HG03060 (cell line): ENCODE results near the gene RTN4RL2.

ENCODE experiments used
- ATAC-seq: cut with Tn5 transposase; IDR thresholded peaks from one replicate; pipeline ENCODE4 v1.9.1; 2021; ENCODE audit warnings: low read depth, moderate number of reproducible peaks; ENCODE audit not compliant: unreplicated experiment

RTN4RL2 gene

DNA sequence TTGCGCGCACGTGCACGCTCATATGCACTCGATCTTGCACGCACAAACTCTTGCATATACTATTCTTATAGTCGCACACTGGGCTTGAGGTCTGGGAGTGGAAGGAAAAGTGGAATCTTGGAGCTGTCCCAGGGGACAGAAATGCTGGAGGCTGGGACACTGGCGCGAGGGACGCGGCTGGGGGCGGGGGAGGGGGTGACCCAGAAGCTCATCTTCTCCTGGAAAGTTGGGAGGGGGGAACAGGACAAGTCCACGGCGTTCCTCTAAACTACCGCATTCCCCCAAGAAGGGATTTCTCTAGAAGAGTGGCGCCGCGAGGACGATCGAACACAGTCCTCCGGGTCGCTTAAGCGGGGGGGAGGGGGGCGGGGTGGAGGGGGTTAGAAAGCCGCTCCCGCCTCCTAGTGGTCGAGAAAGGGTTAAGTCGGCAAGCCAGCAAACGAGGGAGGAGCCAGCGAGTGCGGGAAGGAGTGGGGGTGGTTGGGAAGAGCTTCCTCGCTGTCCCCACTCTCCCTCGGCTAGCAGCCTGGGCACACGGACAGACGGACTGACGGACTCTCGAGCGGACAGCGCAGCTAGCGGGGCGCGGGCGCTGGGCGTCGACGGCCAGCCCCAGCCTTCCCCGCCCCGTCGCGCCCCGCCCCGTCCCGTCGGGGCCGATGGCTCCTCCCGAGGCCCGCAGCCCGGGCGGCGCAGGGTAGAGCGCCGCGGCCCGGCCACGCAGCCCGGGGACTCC lies at the start of gene RTN4RL2:
Gene RTN4RL2 (plus strand): TSS at position 507 of the 736 bp plus-strand sequence. CDS start 338 bp downstream, outside the sequence.
- no peak for ATAC-seq

DNA sequence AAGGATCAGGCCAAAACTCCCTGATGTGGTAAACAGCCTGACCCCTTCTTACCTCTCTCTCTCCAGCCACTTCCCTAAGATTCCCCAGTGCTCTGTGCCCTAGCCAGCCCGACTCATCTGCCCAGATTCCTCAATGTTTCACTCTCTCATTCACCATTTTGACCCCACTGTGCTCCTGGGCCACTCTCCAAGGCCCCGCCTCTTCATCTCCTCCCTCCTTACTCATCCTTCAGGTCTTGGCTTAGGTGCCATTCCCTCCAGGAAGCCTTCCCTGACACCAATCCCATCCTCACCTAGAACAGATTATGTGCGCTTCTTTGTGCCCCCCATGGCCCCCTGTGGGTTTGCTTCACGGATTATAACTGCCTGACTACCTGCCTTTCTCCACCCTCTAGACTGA lies 46.6 kb upstream of the RTN4RL2 start:
- no peak for ATAC-seq

DNA sequence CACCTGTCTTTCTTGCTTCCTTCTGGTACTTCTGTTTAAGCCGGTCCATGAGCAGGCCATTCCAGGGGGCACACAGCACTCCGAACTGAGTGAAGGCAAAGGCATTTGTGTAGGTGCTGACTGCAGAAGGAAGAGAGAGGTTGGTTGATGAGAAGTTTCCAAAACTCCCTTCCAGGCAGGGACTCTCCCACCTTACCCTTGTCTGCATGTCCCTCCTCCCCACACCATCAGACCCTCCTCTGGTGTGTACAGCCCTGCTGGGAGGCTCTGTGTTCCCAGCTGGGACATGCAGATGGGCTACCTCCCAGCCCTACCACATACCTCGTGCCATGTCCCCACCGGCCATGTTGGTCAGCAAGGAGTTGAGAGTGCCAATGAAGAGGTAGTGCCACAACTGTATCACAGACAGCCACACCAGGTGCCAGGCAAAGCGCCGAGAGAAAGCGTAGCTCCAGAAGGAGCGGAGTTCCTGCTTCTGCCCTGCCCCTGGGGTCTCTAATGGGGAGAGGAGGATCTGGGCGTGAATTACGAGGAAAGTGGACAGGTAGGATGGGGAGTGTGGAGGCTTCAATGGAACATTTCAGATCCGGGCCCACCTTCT lies 45.6 kb upstream of the RTN4RL2 start:
- no peak for ATAC-seq

DNA sequence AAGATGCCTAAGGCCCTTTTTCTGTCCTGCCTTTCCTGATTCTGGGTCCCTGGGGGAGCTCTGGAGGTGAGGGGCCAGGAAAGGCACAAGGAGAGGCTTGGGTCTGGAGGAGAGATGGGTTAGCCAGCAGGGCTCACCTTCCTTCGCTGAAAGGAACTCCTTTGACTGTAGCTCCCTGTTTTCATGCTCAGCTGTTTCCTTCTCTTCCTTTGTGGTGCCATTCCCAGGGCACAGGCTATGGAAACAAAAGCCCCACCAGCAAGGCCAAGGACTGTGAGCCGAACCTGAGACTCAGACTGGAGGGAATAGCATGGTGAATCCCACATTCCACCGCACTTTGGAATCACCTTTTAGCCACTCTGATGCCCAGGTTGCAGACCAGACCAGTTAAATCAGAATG lies 43.9 kb upstream of the RTN4RL2 start:
- ATAC-seq: no peak

DNA sequence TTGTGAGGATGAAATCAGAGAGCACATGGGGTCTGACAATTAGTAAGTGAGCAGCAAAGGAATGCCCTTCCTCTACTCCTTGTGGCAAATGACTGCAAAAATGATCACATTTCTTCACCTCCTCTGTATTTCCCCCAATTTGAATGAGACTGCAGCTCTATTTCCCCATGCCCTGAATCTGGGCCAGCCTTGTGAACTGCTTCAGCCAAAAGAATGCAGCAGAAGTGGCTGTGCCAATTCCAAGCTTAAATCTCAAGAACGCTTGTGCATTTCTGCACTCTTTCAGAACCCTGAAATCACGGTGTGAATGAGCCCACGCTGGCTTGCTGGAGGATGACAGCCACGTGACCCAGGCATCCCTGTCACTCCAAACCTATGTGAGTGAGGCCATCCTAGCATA lies 43.3 kb upstream of the RTN4RL2 start:
- ATAC-seq: no peak

DNA sequence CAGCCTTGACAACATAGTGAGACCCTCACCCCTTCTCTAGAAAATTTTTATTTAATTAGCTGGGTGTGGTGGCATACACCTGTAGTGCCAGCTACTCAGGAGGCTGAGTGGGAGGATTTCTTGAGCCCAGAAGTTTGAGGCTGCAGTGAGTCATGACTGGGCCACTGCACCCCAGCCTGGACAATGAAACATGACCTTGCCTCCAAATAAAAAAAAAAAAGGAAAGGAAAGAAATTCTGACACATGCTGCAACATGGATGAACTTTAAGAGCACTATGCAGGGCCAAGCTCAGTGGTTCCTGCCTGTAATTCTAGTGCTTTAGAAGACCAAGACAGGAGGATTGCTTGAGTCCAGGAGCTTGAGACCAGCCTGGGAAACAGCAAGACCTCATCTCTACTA lies 42.2 kb upstream of the RTN4RL2 start:
- ATAC-seq: no peak

DNA sequence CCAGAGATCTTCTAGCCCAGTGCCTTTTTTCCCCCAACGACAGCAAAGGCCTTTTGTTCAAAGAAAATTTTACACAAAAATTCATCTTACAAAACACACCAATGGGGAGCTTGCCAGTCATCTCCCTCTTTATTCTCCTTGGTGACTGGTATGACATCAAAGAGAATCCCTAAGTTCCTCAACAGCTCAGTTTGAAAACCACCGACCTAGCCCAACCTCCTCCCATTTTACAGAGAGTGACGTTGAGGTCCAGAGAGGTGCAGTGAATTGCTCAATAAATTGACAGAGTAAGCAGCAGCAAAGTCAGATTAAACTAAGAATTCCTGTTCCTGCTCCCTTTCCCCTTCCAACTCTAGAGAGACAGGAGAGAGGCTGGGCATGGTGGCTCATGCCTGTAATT lies 41.2 kb upstream of the RTN4RL2 start:
- ATAC-seq: no peak

DNA sequence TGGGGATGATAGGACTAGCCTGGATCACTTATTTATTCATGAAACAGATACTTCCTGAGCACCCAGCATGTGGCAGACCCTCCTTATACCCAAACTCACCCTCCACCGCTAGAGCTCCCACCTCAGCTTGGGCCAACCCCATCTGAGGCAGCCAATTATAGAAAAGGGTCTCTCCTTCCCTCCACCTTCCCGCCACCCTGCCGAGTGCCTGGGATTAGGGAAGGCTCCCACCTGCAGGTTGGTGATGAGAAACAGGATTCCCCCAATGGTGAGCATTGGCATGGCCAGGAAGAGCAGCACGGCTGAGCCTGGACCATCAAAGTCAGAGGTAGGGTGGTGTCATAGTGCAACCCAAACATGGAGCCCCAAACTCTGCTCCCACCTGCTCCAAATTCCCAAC lies 39.3 kb upstream of the RTN4RL2 start:
- no peak for ATAC-seq

DNA sequence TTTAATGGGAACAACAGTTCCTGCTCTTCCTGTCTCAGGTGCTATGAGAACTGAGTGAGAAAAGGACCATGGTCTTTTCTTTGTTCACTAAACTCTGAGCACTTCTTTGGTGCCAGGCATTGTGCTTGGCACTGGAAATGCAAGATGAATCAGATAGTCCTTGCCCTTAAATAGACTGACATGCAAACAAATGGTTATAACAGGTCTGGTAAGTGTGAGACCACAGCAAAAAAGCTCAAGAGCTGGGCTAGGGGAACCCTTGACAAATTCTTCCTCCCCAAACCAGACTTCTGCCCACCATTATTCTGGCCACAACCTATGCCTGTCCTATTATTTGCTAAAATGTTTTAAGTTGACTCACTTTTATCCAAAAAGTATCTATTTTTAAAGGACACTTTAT lies 38.5 kb upstream of the RTN4RL2 start:
- ATAC-seq: no peak

DNA sequence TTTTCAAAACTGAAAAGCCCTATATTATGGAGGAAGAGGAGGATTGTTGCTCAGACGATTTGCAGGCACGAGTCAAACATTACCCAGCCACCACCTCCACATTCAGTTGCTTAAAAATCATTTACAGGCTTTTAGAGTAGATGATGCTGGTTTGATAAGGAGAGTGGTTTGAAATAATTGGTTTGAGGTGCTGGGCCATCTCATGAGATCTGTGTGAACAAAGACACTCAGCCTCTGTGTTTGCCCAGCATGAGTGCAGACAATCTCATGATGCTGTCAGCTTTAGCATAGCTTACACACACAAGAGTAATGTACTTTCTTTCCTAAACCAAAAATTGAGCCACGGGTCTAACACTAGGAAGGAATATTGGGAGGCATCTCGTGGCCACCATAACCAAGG lies 37.7 kb upstream of the RTN4RL2 start:
- no peak for ATAC-seq

DNA sequence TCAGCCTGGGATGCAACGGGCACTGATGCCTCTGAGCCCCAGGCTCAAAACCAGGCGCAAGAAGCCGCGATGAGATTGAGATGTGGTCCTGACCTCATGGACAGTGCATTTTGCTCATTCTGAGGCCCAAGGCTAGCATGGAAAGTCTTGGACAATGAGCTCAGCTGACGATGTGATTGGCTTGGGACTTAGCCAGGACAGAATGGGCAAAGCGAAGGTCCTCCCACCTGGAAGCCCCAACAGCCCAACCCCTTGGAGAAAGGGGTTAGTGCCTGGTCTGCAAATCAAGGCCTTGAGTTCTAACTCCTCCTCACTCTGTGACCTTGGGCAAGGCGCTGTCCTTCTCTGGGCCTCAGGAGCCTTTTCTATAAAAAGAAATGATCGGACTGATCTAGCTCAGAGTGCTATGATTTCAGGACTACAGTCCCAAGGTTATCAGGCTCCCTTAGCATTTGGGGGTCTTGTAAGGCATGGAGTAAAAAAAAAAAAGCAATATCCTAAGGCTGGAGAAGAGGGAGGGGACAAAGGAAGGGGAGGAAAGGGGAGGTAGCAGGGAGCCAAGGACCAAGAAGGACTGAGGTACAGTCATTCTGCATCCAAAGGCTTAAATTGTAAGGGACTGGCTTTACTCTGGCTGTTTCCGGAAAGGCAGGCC lies 36.1 kb upstream of the RTN4RL2 start:
- no peak for ATAC-seq

DNA sequence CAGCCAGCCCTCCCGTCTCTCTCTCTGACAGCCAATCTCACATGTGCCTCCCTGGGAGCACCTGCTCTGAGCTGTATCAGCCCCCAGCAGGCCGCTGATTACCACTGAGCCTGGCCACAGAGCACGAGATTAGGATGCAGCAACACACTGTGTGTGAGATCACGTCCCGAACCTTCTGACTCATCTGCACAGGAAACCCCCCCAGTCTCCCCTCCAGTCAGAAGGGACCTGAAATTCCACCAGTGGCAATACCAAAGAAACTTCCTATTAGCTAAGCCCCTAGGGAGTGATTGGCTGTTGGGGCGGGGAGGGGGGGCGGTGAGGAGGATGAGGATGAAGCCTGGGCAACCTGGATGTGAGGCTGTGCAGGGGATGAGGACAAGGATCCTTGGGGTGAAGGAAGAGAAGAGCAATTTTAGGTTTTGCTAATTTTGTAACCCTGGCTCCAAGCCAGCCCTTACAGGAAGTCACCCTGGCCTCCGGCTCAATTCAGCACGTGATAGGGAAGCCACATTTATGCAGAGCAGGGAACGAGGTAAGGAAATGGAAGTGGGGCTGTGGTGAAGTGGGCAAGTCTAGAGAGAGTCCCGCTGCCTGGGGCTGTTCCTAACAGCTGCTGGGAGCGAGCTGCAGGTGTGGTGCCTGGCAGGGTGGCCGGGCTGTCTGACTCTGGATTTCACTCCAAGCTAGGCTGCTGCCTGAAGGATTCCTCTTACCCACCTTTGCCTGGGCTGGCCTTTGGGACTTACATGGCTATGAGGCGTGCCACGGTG lies 35.4 kb upstream of the RTN4RL2 start:
- ATAC-seq: peak; percentile 97

DNA sequence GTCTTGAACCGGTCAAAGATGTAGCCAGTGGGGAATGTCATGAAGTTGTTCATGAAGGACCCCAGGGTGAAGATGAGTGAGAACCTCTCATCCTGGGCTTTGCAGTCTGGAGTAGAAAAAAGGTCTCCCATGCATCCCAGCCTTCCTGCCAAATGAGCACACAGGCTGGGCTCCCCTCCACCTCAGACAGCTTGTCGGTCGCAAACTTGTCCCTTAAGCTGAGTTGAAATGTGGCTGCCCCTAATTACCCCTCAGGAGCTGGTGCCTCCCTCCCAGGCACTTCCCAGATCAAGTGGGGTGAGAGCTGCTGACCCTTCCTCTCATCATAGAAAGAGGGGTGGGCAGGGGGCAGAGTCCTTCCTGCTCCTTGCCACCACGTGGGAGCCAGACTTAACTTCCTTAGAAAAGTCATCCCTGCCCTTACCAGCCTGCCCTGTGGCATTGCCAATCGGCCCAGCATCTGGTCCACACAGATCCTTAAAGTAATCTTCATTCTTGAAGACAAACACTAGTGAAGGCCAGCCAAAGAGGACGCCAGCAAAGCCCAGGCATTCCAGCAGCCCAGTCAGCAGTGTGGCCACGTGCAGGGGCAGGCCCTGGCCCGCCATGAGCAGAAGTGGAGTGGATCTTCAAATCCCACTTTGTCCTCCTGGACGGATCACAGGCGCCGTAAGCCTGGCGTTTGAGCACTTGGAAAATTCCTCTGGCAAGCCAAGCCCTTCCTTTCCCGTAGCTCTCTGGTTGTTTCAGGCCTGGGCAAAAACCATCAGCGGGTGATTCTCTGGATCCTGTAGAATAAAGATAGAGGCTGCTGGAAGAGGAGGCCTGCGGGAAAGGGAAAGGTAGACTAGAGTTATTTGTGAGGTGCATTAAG lies 34.5 kb upstream of the RTN4RL2 start:
- ATAC-seq: no peak

DNA sequence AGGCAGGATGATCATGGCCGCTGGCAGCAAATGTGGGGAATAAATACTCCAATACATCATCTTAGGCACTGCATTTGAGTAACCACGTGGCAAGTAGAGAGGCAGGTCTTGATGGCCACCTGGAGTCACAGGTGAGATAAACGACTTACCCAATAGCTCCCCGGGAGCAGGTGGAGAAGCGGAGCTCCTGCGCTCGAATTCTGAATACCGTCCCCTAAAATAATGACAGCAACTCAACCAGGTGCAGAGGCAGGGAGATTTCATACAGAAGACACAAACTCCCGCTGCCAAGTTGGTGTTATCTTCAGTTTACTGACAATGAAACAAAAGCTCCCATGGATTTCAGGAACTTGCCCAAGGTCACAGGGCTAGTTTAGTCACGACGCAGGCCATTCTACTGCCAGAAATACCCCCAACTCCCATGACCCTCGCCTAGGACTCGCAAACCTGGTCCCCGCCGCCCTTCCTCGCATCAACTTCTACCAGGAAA lies 33.8 kb upstream of the RTN4RL2 start:
- ATAC-seq: no peak

DNA sequence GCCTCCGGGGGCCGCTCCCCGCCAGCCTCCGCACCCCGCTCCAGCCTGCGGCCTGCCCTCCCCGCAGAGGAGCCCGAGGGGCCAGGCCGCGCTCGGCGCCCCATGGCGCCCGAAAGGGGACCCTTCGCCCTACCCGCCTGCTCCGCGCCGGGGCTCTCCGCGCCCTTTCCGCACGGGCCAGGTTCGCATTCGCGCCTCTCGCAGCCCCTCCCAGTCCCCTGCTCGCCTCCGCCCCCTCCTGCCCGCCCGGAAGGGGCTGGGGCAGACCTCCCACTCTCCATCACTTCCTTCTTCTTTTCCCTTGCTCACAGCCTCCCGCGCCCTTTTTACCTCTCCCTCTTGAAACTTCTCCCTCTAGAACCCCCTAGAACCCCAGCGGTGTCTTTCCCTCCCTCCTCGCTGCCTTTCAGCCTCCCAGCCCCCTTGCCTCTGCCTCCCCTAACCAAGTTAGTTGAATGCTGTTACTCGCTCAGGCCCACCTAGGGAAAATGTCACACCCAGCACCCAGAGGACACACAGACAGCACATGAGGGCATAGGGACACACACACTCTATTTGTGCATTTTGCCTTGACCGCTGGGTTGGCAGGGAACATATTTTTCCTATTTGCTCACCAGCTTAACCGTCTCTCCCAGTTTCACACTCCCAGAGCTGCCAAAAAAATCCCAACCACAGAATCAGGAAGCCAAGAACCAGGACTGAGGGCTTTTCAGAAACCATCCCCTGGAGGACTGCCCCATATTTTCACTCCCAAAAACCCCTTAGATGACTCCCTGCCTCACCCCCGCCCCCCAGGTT lies 33.2 kb upstream of the RTN4RL2 start, which contains the start of gene SLC43A3:
Gene SLC43A3 (minus strand): TSS at position 193 of the 798 bp plus-strand sequence. CDS start 949 bp downstream, outside the sequence.
- ATAC-seq: peak; percentile 20

DNA sequence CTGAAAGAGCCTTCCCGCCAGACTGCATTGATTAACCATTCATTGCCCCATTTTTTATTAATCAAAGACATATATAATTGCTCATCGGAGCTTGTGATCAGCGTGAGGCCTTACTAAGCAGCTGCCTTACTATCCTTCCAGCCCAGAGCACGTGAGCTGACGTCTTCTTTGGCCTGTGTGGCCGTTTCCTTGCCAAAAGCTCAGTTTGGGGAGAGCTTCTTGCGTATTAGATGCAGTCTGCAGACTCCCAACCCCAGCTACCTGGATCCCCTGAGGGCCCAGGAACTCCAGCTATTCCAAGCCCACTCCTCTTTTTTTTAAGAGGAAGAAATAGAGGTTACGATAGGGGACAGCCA lies 32.6 kb upstream of the RTN4RL2 start:
- no peak for ATAC-seq

DNA sequence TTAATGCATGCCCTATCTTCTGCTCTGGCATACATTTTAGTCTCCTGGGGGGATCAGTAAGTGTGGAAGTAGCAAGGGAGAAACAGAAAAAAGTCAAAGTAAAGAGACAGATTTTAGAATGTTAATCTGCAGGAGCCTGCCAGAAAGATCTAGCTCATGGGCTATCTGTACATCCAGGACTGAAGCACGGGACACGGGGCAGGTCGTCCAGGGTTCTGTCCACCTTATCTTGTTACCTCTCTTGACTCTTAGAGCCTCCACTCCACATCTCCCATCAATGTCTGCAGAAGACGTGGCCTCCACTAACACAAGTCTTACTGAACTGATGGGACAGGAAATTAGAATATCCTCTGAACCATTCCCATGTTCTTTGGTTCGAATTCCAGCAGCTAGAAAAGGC lies 31.7 kb upstream of the RTN4RL2 start:
- ATAC-seq: no peak

DNA sequence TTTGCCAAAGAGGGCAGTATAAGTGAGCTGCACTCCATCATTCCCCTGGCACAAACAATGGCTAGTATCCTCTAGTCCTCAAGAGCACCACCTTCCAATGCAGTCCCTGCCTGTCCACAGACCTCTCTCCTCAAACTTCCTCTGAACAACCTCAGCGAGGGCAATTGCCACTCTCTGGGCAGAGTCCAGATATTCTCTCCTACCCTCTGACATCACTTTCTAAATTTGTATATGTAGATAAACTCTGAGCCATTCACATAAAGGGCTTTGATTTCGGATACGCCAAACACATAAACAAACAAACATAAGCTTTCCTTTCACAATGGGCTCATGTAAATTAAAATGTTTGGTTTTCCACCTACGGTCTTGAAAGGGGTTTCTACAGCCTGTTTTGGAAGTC lies 30.4 kb upstream of the RTN4RL2 start:
- ATAC-seq: no peak

DNA sequence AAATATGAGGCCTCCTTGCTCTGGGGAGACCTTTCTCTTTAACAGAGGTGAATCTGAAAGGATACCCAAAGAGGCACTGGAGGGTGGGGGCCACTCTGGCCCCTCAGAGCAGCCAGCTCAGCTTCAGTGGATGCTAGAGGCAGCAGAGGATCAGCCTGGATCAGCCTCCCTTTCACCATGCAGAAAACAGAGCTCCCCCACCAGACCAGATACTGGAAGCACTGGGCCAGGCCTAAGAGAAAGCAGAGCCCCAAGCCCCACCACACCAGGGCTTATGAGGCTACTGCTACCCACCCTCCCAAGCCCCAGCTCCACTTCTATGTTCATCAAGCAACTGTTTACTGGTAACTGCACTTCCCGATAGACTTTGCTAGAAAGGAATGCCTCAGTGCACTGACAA lies 29.4 kb upstream of the RTN4RL2 start:
- ATAC-seq: no peak
